HTERT RPE-1 (cell line): ENCODE measurements around the gene PSME1.

Source experiments
- in situ Hi-C: fragments of 300-500 bp; cut with MboI; formaldehyde crosslinking; loops from 4 replicates; pipeline ENCODE4 v1.14.3; 2020; ENCODE audit warnings: low sequenced_read_pairs

Gene PSME1

DNA sequence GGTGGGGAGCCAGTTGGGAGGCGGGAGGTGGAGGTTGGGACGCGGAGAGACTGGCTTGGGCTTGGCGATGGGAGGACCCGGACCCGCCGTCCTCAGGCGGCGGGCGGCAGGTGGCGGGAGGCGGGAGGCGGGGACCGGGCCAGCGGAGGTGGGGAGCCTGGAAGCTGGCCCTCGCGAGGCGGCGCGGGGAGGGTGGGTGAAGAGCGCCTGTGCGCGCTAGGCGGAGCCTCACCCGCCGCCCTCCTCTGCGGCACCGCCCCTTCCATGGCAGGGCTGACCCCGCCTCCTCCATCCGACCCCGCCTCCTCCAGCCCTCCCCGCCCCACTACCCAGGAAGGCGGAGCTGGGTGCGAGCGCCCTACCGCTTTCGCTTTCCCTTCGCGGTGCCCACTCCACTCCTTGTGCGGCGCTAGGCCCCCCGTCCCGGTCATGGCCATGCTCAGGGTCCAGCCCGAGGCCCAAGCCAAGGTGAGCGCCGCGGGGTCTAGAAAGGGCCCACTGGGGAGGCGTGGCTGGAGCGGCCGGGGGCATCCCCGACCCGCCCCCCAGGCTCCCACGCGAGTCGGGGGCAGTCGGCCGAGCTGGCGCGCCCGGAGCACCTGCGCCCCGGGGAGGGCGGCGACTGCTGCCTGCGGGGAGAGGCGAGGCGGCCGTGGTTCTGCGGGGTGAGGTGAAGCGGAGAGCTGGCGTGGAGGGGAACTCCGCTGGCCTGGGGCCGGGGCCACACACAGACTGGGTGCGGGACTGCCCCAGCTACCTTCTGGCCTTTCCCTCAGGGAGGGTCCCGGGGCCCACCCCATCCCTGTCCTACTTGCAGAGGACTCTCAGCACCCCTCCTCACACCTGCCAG, at the start of gene PSME1:
Gene PSME1, plus strand, starts transcription at position 361 of the 850 bp plus-strand sequence. Its CDS starts 69 bp downstream, at position 430.
- in situ Hi-C loops = no loop called here

DNA sequence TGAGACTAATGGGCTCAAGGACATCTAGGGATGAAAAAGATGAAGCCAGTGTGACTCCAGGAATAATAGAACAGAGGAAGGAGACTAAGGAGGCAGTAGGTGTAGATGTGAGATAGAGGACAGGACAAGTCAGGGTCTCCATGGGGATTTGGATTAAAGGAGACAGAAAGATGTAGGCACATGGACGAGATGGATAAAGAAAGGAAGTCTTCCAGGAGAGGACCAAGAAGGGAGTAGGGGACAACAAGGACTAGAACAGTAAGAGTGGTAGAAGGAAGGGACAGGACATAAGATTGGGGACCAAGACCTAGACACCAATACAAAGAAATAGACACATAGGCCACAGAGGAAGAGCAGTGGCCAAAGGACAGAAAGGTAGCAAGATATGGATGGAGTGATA, 49.0 kb upstream of the PSME1 start:
- in situ Hi-C loops = no loop called here

DNA sequence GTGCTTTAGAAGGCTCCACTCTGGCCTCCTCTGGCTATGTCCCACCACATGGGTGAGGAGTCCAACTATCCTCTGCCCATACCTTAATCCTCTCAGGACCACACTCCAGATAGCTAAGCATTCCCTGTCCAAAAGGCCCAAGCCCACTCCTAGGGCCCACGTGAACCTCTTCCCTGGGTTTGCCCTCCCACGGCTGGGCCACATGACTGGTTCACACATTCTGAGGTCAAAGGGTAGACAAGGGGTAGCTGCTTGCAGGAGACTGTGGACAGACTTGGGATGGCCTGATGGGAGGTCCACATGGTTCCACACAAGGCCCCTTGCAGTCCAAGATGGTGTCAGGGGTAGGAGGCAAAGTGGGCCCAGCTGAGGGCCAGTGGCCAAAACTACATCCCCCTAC, 47.9 kb upstream of the PSME1 start:
- in situ Hi-C loops = no loop called here

DNA sequence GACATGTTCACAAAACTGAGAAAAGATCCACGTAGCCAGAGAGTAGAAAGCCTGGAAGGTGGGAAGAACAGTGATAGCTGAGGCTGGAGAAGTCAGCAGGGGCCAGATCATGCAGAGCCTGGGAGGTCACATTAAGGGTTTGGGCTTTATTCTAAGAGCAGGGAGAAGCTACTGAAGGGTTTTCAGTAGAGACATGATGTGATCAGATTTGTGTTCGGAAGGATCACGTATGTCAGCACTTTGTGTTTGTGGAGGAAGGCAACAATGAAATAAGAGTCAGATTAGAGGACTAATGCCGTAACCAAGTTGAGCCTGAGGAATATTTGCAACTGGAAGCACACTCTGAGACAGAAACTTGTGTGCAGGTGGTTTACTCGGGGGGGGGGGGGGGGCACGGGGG, 46.1 kb upstream of the PSME1 start:
- in situ Hi-C loops = no loop called here

DNA sequence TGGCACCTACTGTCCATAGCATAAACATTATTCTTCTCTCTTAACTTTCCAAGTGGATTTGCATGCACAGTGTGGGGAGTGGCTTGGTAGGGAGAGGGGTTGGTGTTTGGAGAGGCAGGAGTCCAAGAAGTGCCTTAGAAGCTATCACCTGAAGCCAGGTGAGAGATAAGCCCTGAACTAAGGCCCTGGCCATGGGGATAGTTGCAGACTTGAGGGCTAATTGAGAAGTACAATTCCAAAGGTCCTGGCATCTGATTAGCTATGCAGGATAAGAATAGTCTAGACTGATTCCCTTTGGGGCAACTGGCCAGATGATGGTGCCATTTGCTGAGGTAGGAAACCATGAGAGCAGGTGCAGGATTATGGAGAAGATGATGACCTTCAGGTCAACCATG, 43.9 kb upstream of the PSME1 start:
- in situ Hi-C loops = no loop called here

GRCh38 chr14:24092505-24093206, 43.3 kb upstream of the PSME1 start:
- in situ Hi-C loops = no loop called here

DNA sequence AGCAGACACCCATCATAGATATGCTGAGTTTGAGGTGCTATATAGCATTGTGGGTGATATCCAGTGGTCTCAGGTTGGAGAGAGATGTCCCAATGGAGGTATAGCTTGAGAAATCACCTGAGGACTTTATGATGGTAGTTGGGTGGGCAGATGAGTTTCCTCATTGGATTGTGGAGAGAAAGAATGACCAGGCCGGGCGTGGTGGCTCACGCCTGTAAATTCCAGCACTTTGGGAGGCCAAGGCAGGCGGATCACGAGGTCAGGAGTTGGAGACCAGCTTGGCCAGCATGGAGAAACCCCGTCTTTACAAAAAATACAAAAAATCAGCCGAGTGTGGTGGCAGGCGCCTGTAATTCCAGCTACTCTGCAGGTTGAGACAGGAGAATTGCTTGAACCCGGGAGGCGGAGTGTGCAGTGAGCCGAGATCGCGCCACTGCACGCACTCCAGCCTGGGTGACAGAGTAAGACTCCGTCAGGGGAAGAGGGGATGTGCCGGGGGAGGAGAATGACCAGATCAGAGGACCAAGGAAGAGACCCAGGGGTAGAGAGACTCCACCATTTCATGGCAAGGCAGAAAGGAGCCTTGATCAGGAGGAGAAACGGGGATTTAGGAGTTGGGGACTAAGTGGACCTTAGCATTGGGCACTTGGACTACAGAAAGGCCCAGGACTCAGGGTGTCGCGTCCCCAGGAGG, 42.6 kb upstream of the PSME1 start:
- in situ Hi-C loops = no loop called here

DNA sequence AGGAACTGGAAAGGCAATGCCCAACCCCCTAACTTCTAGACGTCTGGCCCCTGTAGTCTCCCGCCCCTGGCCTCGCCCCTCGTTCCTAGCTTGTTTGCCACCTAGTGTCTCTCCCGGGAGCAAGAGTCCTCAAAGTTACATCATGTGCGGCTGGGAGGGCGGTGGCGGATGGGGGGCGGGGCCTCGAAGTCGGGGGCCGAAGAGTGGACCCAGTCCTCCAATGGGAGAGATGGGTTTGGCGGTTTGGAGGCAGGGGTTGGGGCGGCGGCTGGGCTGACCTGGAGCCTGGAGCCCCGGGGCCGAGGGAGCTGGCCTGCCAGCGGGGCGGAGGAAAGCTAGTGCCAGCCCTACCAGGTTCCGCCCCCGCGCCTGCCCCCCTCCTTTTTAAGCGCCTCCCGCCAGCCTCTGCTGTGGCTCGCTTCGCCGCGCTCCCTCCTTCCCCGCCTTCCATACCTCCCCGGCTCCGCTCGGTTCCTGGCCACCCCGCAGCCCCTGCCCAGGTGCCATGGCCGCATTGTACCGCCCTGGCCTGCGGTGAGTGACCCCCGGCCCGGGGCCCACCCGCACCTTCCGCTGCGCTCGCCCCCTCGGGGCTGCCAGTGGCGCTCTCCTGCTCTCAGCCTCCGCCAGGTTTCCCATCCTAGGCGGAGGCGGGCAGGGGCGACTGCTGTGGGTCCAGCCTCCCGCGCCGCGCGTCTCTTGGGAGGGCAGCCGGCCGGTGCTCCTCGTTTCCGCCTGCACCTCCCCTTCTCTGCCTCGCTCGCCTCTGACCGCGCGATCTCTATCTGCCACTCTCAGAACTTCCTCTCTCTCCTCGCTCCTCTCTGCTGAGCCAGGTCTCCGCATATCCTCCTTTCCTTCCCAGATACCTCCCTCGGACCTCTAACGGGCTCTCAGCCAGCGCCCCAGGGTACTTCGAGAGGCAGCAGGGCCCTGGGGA, 41.8 kb upstream of the PSME1 start, which contains the start of gene PCK2:
Gene PCK2, plus strand, starts transcription at position 411 of the 940 bp plus-strand sequence. Its CDS starts 95 bp downstream, at position 506.
- in situ Hi-C loops = no loop called here

GRCh38 chr14:24094841-24095270, 41.1 kb upstream of the PSME1 start:
- in situ Hi-C loops = no loop called here

GRCh38 chr14:24095271-24096068, 40.5 kb upstream of the PSME1 start:
- in situ Hi-C loops = no loop called here

GRCh38 chr14:24096545-24097181, 39.3 kb upstream of the PSME1 start:
- in situ Hi-C loops = no loop called here

DNA sequence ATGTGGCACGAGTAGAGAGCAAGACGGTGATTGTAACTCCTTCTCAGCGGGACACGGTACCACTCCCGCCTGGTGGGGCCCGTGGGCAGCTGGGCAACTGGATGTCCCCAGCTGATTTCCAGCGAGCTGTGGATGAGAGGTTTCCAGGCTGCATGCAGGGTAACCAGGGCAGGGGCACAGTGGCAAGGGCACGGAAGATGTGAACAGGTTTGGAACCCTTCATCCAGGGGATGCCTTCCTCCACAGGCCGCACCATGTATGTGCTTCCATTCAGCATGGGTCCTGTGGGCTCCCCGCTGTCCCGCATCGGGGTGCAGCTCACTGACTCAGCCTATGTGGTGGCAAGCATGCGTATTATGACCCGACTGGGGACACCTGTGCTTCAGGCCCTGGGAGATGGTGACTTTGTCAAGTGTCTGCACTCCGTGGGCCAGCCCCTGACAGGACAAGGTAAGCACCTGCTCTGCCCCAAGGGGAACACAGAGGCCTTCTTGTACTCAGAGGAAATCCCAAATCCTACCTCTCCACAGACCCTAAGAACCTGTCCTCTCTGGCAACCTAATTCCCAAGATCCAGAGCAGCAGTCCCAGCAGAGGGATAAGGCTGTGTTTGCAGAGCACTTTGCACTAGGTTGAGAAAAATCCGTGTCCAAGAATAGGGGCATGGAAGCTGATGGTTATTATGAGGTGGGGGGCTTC, 37.6 kb upstream of the PSME1 start:
- in situ Hi-C loops = no loop called here

- in situ Hi-C loops = no loop called here
Measured at GRCh38 chr14:24098927-24099813, 36.8 kb upstream of the PSME1 start.

GRCh38 chr14:24100197-24100981, 35.6 kb upstream of the PSME1 start:
- in situ Hi-C loops = no loop called here

GRCh38 chr14:24100982-24101494, 35.0 kb upstream of the PSME1 start:
- in situ Hi-C loops = no loop called here

DNA sequence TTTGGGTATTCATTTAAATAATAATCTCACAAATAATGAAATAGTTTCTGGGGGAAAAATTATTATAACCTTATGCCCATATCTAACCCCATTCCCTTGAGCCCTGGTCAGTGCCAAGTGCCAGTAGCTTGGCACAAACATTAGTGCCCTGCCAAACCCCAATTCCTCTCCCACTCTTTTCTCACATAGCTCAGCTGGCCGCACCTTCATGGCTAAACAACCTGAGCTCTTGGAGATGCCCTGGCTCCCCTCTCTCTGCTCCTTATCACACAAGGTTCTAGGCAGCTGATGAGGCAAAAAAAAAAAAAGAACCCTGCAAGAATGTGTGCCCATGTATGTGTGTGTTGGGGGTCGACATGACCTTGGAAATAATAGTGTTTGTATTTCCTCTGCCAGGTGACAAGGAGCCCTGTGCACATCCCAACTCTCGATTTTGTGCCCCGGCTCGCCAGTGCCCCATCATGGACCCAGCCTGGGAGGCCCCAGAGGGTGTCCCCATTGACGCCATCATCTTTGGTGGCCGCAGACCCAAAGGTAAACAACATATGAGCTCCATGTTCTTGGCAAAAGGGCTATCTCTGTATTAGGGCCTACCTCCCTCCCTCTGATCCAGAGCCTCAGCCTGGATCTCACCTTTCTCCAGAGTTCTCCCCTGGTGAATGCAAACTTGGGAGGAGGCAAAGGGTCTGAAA, 33.5 kb upstream of the PSME1 start:
- in situ Hi-C loops = no loop called here
